OCI-LY1 (cell line): ENCODE measurements around the gene SIK3.

Source experiments
- EZH2 ChIP-seq: fragments of 200-600 bp; sonication (generic), shearing (Covaris generic); IDR thresholded peaks from 2 replicates; pipeline ENCODE4 v1.8.0; 2017; ENCODE audit warnings: borderline replicate concordance, mixed run types, mild to moderate bottlenecking, antibody characterized with exemption, low read length, moderate library complexity, mixed read lengths
- TF ChIP-seq, protein P1 (sequence below): fragments of 200-600 bp; sonication (generic), shearing (Covaris generic); IDR thresholded peaks from 2 replicates; pipeline ENCODE4 v1.5.1; 2017; ENCODE audit warnings: mild to moderate bottlenecking, antibody characterized with exemption, low read length, moderate library complexity, mixed read lengths

DNA sequence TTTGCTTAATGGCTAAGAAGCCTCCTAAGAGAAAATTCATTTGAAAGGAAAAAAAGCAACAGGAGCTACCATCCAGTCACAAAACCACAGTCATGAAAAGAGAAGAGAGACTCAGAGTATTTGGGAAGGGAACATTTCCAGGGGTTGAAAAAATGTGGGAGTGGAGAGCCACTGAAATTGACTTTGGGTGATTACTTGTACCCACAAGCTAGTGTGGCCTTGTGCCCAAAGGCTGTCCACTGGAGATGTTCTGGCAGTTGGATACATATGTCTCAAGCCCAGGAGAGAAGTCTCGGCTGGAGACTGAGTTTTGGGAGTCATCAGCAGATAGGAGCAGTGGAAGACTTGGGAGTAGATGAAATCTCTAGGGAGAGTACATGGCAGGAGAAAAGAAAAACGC, 303.4 kb downstream of the SIK3 start:
- TF ChIP-seq, protein P1, sequence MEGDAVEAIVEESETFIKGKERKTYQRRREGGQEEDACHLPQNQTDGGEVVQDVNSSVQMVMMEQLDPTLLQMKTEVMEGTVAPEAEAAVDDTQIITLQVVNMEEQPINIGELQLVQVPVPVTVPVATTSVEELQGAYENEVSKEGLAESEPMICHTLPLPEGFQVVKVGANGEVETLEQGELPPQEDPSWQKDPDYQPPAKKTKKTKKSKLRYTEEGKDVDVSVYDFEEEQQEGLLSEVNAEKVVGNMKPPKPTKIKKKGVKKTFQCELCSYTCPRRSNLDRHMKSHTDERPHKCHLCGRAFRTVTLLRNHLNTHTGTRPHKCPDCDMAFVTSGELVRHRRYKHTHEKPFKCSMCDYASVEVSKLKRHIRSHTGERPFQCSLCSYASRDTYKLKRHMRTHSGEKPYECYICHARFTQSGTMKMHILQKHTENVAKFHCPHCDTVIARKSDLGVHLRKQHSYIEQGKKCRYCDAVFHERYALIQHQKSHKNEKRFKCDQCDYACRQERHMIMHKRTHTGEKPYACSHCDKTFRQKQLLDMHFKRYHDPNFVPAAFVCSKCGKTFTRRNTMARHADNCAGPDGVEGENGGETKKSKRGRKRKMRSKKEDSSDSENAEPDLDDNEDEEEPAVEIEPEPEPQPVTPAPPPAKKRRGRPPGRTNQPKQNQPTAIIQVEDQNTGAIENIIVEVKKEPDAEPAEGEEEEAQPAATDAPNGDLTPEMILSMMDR = no peak
- TF ChIP-seq EZH2 = no peak
